ENCODE measurements around the gene ARHGAP9.
"Not testable (repeated sequence)": the region's sequence is repeated elsewhere in the genome, so short reads cannot be mapped to it uniquely, and the experiment has no call there.

ARHGAP9 gene

DNA sequence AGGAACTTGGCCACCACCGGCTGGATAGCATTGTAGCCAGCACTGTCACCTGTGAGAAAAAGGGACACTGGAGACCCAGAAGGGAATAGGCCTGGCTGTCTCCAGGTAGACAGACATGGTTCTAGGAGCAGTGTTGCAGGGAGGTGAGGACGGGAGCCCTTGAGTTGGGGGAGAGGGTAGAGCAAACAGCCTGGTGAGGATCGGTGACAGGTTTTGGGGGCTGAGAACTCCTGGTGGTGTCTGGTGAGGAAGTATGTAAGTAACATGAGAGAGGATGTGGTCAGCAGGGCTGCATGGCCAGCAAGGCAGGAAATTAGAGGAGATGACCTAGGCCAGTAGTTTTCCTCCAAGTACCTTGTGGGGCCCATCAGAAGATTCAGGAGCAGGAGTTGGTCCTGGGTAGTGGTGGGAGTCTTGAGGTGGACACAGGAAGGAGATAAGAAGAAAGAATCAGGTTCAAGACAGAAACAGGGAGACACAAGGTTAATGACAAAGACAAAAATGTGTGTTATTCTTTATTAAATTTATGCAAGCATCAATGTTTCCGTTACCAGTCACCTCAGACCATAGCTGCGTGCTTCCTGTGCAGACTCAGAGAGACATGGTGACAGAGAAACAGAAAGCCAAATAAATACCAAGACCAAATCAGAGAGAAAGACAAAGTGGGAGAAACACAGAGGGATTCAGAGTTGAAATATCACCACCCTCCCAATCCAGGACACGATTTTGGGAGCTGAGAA, at the start of gene ARHGAP9:
Gene ARHGAP9 (minus strand): TSS at position 491 of the 740 bp plus-strand sequence. CDS start 460 bp downstream, at position 31.
- DNase-seq: no peak

DNA sequence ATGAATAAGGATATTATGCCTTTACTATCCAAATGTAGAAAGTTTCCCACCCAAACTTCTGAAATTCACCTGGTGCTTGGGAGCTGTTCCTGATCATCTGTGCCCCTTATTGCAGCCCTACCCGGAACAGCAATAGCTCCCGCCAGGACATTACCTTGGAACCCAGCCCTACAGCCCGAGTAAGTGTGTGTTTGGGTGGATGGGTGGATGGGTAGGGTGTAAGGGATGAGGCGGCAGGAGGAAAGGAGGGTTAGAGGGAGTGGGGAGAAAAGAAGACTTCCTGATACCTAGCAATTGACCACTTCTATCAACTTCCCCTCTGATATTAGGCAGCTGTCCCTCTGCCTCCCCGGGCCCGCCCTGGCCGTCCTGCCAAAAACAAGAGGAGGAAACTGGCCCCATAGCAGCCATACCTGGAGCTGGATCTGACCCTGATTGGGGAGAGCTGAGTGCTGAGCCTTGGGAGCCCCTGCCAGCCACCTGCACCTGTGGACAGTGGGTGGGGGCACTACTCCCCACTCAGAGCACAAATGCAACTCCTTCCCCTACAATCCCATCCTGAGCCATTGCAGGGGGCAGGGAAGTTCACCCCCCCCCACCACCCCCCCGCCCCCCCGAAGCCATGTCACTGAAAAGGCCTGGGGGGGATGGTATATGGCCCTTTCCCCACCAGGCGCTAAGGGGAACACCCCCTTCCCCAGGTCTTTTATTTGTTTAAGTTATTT, 49.3 kb upstream of the ARHGAP9 start:
- DNase-seq: no peak

DNA sequence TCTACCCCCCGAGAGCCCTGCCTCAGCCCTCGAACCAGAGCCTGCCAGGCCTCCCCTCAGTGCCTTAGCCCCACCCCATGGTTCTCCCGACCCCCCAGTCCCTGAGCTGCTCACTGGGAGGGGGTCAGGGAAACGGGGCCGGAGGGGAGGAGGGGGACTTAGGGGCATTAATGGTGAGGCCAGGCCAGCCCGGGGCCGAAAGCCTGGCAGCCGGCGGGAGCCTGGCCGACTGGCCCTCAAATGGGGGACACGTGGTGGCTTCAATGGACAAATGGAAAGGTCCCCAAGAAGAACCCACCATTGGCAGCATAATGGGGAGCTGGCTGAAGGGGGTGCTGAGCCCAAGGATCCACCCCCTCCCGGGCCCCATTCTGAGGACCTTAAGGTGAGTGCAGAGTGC, 48.5 kb upstream of the ARHGAP9 start:
- DNase-seq: no peak

DNA sequence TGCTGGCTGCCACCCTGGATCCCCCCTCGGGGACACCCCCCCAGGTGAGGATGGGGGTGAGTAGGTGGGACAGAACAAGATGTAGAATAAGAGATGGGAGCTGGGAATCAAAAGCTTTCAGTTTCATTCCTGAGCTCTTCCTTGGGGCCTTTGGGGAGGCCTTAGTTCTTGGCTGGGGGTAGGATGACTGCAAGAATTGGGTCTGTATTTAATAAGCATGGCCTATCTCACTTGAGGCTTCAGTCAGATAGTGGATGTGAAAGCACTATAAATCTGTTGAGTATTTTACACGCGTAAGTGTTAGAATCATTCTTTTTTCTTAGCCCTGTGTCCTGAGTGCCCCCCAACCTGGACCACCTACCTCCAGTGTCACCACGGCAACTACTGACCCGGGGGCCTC, 47.5 kb upstream of the ARHGAP9 start:
- no peak for DNase-seq

DNA sequence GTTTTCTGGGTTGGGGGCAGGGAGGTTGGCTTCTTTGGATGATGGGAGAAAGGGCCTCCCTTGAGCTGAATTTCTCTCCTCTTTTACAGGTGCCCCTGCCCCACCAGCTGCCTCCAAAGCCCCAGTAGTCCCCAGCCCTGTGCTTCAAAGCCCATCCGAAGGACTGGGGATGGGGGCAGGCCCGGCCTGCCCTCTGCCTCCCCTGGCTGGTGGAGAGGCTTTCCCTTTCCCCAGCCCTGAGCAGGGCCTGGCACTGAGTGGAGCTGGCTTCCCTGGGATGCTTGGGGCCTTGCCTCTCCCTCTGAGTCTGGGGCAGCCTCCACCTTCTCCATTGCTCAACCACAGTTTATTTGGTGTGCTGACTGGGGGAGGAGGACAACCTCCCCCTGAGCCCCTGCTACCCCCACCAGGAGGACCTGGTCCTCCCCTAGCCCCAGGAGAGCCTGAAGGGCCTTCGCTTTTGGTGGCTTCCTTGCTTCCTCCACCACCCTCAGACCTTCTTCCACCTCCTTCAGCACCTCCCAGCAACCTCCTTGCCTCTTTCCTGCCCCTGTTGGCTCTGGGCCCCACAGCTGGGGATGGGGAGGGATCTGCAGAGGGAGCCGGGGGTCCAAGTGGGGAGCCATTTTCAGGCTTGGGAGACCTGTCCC, 46.9 kb upstream of the ARHGAP9 start:
- no peak for DNase-seq

DNA sequence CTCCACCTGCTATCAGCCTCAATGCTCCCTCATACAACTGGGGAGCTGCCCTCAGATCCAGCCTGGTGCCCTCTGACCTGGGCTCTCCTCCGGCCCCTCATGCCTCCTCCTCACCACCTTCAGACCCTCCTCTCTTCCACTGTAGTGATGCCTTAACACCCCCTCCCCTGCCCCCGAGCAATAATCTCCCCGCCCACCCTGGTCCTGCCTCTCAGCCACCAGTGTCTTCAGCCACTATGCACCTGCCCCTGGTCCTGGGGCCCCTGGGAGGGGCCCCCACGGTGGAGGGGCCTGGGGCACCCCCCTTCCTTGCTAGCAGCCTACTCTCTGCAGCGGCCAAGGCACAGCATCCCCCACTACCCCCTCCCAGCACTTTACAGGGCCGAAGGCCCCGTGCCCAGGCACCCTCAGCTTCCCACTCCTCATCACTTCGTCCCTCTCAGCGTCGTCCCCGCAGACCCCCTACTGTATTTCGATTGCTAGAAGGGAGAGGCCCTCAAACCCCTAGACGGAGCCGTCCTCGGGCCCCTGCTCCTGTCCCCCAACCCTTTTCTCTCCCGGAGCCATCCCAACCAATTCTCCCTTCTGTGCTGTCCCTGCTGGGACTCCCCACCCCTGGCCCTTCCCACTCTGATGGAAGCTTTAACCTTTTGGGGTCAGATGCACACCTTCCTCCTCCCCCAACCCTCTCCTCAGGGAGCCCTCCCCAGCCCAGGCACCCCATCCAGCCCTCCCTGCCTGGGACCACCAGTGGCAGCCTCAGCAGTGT, 46.1 kb upstream of the ARHGAP9 start:
- DNase-seq: no peak

DNA sequence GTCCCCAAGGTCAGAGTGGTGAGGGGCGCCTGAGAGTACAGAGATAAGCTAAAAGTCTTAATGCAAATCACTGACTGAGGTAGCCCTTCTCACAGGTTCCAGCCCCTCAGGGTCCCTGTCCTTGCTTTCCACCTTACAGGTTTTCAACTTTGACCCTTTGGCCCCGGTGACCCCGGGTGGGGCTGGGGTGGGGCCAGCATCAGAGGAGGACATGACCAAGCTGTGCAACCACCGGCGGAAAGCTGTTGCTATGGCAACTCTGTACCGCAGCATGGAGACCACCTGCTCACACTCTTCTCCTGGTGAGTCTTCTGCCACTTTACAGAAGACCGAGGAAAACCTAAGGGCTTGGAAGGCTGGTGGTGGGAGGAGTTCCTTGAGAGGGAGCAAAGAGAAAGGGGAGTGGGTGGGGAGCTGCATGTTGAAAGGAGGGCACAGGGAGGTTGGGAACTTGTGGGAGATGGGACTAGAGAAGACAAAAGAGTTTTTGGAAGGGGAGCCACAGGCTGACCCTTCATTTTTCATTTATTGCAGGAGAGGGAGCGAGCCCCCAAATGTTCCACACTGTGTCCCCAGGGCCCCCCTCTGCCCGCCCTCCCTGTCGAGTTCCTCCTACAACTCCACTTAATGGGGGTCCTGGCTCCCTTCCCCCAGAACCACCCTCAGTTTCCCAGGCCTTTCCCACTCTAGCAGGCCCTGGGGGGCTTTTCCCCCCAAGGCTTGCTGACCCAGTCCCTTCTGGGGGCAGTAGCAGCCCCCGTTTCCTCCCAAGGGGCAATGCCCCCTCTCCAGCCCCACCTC, 45.3 kb upstream of the ARHGAP9 start:
- no peak for DNase-seq

DNA sequence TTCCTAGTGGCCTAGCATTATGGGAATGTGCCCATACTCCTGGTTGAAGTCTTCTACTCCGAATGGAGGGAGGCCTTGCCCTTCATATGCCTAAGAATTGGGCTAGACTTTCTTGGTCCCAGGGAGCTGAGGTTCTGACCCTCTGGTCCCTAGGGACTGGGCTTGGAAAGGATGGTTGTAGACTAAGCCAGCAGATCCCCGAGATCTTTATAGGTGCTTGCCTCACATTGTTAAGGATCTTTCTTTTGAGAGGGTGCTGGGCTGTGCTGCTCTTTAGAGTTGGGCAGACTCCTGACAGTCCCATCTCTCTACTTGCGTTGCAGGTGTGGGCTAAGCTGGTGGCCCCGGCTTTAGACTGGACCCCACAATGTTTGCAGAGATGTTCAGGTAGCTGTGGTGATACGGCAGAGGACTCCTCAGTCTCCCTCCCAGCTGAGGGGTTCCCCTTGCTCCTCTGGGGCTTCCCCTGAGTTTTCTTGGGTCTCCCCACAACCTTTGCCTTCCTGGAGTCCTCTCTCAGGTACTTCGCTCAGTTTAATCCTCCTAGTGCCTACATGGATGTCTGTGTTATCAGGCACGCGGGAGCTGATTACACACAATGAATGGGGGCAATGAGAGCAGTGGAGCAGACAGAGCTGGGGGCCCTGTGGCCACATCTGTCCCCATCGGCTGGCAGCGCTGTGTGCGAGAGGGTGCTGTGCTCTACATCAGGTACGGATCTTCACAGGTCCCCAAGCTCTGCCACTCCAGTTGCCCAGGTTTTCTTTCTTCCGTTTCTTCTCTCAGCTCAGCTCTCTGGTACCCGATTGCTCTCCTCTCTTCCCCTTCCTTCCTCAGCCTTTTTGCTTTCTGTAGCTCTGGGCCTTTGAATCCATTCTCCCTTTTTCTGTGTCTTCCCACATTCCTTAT, 44.3 kb upstream of the ARHGAP9 start:
- DNase-seq: no peak

DNA sequence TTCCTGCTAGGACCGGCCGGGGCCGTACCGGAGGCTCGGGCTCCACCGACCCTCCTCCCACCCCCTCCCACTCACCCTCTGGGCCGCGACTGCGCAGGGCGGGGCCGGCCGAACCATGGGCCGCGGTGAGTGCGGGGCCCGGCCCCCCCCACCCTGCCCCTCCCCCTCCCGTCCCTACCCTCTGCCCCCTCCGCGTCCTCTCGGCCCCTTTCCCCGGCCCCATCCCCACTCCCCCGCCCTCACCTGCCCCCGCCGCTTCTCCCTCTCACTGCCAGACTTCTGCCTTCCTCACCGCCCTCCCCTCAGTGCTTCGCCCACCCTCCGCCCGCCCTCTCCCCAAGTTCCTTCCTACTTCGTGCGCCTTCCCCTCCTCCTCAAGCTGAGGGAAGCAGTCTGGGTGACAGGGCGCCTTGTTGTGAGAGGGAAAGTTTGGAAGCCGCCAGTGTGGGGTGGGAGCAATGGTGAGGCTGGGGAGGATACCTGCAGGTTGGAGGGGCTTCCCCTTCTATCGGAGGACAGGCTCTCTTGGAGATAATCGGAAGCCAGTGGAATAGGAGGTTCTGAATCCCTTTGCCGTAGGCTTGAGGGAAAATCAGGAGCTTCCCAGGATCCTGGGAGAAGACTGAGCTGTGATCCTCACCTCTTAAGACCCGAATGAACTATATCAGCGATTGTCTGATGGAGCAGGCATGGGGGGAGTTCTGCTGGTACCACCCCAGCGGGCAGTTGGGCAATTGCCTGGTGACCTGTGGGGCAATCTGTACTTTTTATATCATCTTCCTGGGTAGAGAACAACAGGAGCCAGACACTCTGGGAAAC, 43.4 kb upstream of the ARHGAP9 start:
- DNase-seq: peak; percentile 91

DNA sequence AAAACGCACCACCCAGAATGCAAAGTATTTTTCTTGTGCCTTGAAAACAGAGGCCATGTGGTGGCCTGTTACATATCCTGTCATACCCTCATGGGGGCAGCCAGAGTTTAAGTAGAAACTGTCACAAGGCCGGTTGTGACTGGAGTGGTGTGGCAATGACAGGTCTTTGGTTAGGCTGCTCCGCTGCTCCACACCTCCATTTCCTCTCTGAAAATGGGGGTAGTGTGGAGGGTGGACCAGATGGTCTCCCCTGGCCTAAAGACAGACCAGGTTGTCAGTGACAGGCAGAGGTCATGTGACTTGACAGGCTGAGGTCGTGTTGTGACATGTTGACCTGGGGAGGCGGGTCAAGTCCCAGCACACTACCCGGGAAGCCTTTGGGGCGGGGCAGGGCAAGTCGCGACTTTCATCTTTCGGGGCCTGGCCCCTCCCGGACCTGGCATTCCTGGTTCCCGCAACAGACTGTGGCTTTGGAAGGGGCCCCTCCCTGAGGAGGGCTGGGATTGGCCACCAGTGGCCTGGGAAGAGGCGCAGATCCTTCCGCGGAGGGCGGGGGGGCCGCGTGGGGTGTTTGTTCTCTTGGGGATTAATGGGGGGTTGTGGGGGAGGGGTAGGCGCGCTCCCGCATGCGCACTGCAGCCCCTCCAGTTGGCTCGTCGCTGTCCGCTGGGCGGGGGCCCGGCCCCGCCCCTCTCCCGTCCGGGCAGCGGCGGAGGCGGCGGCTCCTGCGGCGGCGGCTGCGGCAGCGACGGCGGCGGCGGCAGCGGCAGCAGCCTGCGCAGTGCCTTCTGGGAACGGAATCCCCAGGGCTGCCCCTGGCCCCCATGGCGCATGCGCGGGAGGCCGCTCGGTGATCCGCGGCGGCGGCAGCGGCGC, 42.6 kb upstream of the ARHGAP9 start, which contains the start of gene MBD6:
Gene MBD6 (plus strand): TSS at position 814 of the 876 bp plus-strand sequence. CDS start 1,480 bp downstream, outside the sequence.
- peak; percentile 100 for DNase-seq

DNA sequence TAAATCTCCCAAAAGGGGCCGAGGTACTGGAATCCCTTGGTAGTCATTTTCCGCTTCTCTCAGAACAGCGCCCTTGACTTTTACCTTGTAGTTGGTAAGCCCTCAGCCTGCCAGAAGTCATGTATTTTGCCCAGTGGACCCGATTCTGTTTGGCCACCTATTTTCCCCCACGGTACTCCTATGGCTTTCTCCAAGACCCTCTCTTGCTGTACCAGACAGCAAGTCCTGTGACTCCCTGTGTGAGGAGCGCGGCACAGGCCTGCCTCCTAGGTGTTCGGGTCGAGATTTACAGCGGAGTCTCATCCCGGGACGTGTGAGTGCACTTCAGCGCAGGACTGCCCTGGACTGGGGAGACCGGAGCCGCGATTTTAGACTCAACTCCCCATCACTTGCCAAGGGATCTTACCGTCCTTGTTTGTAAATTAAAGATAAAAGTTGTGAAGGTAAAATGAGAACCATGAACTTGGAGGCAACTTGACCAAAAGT, 41.9 kb upstream of the ARHGAP9 start:
- DNase-seq: no peak

DNA sequence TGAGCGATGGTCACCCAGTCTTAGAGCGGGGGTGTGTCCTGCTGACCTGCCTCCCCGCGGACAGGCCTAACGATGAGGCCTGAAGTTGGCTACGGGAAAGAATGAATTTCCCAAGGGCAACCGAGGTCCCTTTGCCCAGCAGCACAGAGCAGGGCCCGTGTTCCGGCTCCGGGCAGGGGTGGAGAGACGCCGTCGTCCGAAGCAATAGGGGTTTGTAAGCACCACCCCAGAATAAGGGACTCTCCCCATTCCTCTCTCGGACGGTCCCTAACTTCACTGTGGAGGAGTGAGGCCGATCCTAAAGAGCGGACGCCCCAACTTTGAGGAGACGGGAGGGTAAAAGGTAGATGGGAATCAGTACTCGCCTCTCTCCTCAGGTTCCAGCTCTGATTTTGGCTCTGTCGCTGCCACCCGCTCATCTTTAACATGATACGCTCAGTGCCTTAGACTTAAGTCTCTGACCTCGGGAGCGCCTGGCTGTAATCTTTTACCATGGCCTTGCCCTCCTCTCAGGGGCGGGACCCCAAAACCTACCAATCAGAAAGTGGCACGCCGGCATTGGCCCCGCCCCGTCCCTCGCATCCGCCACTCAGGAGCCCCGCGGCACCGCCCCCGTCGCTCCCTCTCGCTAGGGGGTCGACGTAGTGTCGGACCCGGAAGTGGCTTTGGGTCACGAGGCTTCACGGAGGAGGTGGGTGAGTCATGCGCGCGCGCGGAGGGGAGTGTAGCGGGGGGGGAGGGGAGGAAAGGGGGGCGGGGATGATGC, 40.6 kb upstream of the ARHGAP9 start, which contains the start of gene DDIT3:
Gene DDIT3 (minus strand): TSS at position 462 of the 766 bp plus-strand sequence. CDS start 3,108 bp downstream, outside the sequence.
- DNase-seq: peak; percentile 100

DNA sequence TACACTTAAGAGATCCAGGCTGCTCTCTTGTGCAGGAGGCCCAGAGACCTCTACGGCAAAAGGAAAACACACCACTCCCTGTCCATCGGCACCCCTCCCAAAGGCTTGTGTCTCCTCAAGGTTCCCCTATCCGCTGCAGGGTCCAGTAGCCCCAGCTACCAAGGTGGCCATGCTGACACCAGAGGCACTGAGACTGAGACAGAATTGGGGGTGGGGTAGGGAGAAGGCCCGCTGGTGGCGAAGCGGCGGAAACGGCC, 40.1 kb upstream of the ARHGAP9 start:
- no peak for DNase-seq

DNA sequence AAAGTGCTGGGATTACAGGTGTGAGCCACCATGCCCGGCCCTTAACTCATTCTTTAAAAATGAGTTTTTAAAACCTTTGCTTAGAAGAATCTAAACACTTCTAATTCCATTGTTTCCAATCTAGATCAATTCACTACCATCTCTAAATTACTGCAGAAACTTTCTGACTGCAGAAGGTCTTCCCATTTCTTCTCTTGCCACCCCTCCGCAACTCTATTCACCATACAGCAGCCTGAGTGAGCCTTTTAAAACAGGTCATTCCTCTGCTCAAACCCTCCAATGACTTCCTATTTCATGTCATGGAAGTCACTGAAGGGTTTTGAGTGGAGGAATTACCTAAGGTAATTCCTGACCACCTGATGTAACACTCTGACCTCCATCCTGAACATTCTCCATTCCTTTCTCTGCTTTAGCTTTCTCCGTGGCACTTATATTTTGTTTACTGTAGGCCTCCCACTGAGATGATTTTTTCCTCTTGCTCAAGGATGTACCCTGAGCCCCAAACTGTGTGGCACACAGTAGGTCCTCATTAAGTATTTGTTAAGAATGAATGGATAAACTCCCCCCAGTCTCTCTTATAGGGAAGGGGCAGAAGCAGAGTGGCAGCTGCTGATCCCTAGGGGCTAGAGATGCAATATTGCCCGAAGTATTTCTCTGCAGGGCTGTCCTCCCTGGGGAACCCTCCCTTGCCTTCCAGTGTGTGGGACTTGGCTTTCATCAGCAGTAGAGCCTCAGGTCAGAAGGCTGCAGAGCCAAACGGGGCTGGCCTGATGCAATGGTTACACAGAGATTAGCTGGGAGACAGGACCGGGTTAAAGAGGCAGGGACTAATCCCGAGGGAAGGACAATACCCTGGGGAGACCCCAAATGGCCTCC, 39.5 kb upstream of the ARHGAP9 start:
- peak; percentile 98 for DNase-seq

DNA sequence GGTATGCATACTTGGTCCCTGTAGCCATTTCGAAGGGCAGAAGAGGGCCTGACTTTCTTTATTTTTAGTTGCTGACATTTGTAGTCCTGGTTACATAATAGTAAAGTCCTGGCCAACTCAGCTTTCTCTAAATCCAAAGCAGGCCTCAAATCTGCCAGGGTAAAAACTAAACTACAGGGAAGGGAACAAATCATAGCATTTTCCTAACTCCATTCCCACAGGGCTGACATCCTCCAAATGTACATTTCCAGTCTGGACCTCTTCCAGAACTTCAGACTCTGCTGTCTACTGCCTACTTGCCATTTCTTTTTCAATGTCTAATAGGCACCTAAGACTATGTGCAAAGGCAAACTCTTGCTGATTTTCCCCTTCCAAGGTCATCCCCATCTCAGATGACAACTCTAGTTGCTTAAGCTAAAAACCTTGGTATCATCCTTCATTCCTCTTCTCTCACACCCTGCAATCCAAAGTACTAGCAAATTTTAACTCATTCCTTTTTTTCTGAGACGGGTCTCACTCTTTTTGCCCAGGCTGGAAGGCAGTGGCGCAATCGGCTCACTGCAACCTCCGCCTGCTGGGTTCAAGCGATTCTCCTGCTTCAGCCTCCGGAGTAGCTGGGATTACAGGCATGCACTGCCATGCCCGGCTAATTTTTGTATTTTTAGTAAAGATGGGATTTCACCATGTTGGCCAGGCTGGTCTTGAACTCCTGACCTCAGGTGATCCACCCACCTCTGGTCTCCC, 38.7 kb upstream of the ARHGAP9 start:
- DNase-seq: no peak

DNA sequence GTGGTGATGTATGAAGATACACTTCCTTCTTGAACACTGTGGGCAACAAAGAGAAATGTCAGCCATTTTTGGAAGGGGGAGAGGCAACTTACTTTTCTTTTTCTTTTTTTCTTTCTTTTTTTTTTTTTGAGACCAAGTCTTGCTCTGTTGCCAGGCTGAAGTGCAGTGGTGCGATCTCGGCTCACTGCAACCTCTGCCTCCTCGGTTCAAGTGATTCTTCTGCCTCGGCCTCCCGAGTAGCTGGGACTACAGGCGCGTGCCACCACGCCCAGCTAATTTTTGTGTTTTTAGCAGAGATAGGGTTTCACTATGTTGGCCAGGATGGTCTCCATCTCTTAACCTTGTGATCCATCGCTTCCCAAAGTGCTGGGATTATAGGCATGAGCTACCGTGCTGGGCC, 38.1 kb upstream of the ARHGAP9 start:
- DNase-seq: not testable (repeated sequence)
